NCI-H146 (cell line): ENCODE measurements around the gene EQTN.

ENCODE experiments used
- DNase-seq: peaks from one replicate; lab custom pipeline; 2025; lab: John Stamatoyannopoulos, UW

The EQTN gene

DNA sequence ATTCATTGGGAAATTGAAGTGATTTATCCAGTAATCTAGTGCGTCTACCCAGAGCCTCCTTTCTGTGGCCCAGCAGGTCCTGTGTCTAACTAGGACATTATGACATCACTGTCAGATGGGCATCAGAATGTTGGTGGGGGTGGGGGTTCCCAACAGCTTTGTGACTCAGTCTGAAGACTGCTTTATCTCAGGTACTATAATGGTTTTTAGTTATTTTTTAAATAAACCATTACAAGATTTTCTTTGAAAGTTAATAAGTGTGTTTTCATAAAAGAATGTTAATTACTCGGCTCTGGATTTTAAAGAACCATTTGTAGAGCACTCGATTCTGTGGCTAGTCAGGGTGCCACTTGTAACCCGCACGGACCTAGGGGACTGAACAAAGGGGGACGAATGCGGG lies at the start of gene EQTN:
Gene EQTN (minus strand): TSS at position 101 of the 400 bp plus-strand sequence. CDS start 95 bp downstream, at position 6.
- no peak for DNase-seq

DNA sequence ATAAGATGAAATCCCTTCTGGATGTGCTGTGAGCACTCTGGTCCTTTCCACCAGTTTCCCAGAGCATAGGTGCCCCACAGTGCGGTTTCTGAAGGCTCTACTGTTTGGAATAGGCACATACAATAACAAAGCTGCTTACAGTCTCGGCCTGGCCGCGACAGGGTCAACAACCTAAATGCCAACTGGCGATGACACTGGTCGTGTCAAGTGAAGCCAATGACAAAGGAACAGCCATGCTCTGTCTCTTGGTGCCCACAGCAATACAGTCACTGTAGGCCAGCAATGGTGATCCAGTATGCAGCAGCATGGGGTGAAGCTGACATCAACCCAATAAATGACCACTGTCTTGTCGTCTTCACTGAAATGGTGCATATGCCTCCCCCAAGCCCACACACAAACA lies 47.8 kb upstream of the EQTN start:
- DNase-seq = no peak

GRCh38 chr9:27341545-27342294 lies 44.8 kb upstream of the EQTN start:
- no peak for DNase-seq

- DNase-seq = no peak
Measured at GRCh38 chr9:27340961-27341511, 44.1 kb upstream of the EQTN start.

DNA sequence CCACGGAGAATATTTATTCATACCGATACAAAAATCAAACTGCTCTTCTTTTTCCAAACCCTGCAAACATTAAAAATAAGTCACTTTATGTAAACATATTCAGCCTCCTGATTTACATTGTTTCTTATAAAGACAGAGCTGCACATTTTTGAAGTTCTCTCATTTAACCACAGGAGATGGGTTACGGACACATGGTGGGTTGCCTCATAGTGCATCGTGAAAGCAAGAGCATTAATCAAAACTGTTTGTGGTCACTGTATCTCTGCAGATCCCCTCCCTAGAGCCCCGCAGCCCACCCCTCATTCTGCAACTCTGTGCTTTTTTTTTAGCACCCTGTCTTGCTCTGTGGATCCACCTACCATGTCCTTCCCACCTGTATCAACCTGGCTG lies 43.3 kb upstream of the EQTN start:
- no peak for DNase-seq

DNA sequence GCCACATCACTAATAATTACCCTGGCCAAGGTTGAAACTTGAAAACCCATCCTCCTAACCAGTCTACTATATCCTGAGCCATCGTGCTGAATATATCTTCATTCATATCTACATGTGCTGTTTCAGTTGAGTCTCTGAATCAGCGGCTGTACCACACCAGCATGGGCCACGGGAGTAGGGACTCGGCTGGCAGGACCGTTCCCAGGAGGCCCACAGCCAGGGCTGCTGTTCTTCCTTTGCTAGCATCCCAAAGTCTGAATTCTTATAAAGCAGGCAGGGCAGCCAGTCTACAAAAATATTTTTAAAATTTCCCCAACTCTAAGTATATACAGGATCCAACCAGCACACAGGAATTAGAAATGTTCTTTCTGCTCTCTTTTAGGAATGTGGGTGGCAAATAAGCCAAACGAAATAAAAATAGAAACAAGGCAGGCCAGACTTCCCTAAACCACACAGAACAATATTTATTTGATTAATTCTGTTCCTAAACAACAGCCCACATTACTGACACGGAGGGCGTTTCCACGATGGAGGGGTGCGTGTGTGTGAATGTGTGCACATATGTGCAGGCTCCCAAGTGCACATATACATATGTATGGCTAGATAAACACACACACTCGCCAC lies 42.8 kb upstream of the EQTN start:
- no peak for DNase-seq

DNA sequence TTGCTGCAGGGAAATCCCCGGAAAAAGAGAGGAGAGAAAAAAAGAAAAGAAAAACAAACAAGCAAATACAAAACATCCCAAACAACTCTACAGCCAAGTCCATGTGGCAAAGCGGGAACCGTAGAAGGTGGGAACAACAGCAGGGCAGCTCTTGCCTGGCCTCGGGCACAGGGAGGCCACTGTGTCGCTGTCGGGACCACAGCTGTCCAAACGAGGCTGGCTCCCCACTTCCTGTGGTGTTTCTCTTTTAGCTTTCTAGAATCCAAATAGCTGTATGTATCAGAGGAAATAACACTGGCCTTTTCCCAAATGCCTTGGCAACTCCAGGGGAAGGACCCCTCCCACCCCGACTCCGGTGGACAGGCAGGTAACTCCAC lies 41.6 kb upstream of the EQTN start:
- DNase-seq = no peak

GRCh38 chr9:27337833-27338526 lies 41.0 kb upstream of the EQTN start:
- DNase-seq = no peak

- no peak for DNase-seq
Measured at GRCh38 chr9:27337236-27337635, 40.3 kb upstream of the EQTN start.

DNA sequence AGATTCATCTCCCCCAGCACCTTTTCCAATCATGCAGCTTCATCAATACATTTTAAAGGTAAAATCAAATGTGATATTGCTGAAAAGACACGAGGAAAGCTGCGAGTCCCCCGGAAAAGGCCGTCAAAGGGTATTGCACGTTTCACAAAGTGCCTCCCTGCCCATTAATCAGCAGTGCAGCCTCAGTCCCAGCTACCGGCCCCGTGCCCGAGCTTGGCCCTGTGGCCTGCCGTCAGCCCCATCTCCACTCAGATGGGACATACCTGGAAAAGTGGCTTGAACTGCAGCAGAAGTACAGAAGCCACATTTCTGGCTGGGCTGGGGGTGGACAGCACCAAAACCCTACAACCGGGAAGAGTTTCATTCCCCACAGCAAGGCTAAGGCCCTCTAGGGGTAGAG lies 39.9 kb upstream of the EQTN start:
- DNase-seq = no peak

- DNase-seq = no peak
Measured at GRCh38 chr9:27336126-27336525, 39.2 kb upstream of the EQTN start.

GRCh38 chr9:27335075-27335474 lies 38.1 kb upstream of the EQTN start:
- no peak for DNase-seq

DNA sequence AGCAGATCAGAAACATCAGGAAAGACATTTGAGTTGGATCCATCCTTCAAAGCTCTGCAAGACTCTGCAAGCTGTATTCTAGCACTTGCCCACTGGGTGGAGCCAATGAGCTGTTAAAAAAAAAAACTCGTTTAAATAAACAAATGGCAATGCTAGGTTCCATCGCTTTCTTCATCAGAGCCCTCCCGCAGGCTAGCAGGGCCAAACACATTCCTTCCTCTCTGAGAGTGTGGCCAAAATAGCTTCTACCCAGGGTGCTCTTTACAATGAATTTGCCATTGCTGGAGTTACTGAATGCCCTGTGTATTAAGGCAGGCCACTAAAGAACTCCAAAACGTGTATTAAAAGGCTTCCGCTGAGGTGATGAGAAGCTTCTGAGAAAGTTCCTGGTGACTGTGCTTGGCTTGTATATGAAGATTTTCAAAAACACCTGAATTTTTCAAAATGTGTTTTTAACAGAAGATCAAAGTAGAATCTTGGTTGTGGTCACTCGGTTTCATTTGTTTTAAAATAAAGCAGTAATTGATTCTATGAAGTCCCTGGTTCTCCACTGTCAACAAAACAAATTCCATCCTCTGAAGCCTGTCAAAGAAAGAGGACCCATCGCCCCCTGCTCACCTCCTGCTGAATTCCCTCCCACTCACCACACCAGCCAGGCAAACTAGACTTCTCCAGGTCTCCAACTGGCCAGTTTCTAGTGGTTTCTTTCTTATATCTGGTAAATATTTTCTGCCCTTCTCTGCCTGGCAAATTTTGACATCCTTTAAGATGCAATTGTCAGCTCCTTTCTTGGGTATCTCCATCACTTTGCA lies 36.5 kb upstream of the EQTN start:
- DNase-seq = peak; percentile 85

GRCh38 chr9:27331393-27331792 lies 34.4 kb upstream of the EQTN start:
- DNase-seq = no peak

- no peak for DNase-seq
Measured at GRCh38 chr9:27329291-27329690, 32.3 kb upstream of the EQTN start.

- DNase-seq = no peak
Measured at GRCh38 chr9:27328483-27328882, 31.5 kb upstream of the EQTN start.

DNA sequence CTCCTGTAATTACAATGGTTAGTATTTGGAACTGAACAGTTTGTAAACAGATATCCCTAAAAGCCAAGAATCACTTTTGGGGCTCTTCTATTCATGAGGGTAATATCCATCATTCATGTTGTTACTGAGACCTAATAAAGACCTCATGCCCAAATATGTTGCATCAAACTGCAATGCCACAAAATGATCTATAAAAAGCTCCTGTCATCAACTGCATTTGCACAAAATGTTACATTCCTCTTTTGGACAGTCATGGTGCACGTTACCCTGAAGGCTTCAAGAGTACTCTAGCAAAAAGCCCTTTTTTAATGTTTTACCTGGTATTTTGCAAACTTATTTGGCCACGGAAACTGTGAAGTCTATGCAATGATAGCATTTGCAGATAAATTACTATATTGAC lies 14.2 kb upstream of the EQTN start:
- no peak for DNase-seq

DNA sequence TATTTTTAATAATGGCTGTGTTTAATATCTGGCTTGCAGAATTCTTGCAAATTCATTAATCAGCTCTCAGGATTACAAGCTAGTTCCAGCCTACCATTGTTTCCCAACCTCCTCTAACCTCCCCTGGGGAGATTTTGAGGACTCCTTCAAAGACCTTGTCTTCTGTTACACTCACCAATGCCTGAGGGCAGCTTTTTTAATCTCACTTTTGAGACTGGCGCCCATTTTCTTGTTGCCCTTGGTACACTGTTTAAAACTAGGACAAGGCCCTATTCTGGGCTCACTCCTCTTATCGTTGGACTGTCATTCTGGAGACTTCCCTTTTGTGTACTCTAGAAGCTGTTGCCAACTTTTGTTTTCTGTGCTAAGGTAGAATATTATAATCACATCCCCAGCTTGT lies 13.6 kb upstream of the EQTN start:
- no peak for DNase-seq

DNA sequence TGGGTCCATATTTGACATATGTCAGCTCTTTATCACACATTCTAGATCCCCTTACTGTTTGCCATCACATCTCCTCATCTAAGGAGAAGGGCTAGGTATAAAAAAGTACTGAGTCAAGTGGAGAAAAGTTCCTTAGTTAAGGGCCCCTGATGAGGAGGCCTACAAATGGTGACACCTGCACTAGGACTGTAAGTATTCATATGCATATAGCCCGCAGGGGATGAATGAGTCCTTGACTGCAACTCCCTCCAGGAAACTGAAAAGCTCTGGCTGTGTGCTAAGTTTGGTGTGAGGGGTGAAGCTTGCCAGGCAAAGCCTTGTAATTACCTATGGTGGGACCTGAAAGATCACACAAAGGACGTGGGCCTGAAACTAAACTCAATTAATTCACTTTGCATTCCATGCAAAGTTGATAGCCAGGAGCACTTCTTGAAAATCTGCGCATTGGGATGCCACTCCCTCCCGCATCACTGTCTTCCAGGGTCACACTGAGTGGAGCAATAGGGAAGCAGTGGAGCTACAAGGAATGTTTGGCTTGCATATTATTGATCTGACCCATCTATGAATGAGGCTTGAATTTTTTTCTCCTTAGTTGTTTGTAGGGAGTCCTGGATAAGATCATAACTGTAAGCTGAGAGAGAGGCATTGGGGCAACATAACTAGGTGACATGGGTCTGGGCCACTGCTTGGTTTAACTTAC lies 11.9 kb upstream of the EQTN start:
- no peak for DNase-seq

DNA sequence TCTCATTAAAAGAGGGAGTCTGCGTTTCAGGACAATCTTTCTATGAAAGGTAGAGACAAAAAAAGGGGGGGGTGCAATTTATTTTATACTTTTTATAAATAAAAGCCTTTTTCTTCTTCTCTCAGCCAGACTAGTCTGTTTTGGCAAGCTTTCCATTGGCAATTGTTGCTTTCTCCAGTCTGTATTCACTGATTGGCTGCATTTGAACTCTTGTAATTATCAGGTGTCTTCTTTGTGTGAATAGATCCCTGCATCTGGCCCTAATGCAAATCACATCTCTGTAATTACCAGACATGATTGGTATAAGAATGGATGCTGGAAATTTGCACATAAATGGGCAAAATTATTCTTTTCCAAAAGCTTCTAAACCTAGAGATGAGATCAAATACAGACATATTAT lies 7.6 kb upstream of the EQTN start:
- peak; percentile 35 for DNase-seq

- no peak for DNase-seq
Measured at GRCh38 chr9:27303219-27303618, 6.3 kb upstream of the EQTN start.

DNA sequence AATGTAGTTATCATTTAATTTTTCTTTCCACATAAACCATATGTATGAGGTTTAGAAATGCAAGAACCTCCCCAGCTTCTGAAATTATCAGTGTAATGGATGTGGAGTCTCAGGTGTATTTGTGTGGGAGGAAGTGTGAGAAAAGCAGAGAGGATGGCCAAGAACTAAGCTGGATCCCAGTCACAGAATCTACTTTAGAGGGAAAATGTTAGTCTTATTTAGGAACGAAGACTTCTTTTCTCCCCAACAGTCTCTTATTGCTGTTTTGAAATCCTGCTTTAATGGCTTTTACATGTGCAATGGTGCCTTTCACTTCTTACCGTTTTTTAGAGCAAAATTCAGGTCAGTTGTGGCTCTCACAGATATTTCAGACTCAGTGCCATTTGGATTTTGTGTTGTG lies 3.0 kb downstream of the EQTN start:
- DNase-seq = no peak
